ENCODE results near the gene RUFY4.
"Not testable (repeated sequence)": the region's sequence is repeated elsewhere in the genome, so short reads cannot be mapped to it uniquely, and the experiment has no call there.

Gene RUFY4

DNA sequence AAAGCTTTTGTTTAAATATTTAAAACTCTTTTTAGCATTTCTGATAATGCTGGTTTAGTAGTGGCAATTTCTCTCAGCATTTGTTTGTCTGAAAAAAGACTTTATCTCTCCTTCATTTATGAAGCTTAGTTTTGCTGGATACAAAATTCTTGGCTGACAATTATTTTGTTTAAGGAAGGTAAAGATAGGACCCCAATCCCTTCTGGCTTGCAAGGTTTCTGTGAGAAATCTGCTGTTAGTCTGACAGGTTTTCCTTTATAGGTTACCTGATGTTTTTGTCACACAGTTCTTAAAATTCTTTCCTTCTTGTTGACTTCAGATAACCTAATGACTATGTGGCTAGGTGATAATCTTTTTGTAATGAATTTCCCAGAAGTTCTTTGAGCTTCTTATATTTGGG lies 53.2 kb downstream of the RUFY4 start:
- not testable (repeated sequence) for H3K4me3 ChIP-seq (replicated peaks; ENCODE audit: low read depth, low read length); H3K27me3 ChIP-seq (replicated peaks; ENCODE audit: control insufficient read depth, insufficient read depth, low read length)

DNA sequence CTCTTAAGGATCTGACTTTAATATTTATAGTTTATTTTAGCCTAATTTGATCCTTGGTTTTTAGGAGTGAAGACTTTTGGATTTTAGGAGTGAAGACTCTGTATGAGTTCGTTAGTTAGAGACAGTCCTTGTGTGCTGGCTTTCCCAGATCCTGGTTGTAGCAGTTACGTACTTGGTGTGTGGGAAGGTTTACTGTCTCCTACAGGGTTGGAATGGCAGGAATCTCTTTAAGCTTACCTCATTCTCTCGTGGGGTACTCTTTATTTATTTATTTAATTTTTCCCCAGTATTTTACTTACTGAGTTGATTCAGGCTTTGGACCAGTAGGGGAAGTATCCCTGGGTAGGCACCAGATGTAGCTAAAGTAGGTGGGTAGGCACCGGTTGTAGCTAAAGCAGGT lies 54.9 kb downstream of the RUFY4 start:
- no peak for DNase-seq (ENCODE audit: extremely low read depth, insufficient read length)
- H3K4me3 ChIP-seq (replicated peaks; ENCODE audit: low read depth, low read length): no peak overlapping the region
- H3K27me3 ChIP-seq (replicated peaks; ENCODE audit: control insufficient read depth, insufficient read depth, low read length): no peaks in the 10 kb centered on the region
- no peaks in the 10 kb centered on the region for H3K36me3 ChIP-seq (ENCODE audit: control insufficient read depth, insufficient read depth, low read length)
- TF ChIP-seq, protein P1, sequence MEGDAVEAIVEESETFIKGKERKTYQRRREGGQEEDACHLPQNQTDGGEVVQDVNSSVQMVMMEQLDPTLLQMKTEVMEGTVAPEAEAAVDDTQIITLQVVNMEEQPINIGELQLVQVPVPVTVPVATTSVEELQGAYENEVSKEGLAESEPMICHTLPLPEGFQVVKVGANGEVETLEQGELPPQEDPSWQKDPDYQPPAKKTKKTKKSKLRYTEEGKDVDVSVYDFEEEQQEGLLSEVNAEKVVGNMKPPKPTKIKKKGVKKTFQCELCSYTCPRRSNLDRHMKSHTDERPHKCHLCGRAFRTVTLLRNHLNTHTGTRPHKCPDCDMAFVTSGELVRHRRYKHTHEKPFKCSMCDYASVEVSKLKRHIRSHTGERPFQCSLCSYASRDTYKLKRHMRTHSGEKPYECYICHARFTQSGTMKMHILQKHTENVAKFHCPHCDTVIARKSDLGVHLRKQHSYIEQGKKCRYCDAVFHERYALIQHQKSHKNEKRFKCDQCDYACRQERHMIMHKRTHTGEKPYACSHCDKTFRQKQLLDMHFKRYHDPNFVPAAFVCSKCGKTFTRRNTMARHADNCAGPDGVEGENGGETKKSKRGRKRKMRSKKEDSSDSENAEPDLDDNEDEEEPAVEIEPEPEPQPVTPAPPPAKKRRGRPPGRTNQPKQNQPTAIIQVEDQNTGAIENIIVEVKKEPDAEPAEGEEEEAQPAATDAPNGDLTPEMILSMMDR (IDR thresholded peaks at IDR 0.05; ENCODE audit: insufficient read depth, low read length, poor library complexity, severe bottlenecking): no peak

More for the DNA sequence above, 53.2 kb downstream of the RUFY4 start:
- H3K36me3 ChIP-seq (ENCODE audit: control insufficient read depth, insufficient read depth, low read length); DNase-seq (ENCODE audit: extremely low read depth, insufficient read length): not testable (repeated sequence)

DNA sequence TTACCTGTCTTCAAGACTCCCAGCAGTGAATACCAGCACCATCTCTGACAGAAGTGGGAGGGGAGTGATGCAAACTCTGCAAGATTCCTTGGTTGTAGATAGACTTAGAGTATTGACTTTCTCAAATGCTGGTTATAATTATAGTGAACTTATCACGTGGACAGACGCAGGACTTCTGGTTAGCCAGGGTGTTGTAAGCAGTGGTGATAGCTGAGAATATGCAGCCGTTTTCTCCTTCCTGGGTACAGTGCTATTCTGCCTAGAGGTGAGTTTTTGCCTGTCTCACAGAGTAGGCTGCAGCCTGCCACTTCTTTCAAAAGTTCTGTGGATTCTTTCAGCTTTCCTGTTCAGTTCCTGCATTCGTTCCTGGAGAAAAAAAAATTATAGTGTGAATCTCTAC lies 56.0 kb downstream of the RUFY4 start:
- no peaks in the 10 kb centered on the region for H3K27me3 ChIP-seq (replicated peaks; ENCODE audit: control insufficient read depth, insufficient read depth, low read length)
- no peak overlapping the region for H3K4me3 ChIP-seq (replicated peaks; ENCODE audit: low read depth, low read length)
- DNase-seq (ENCODE audit: extremely low read depth, insufficient read length): no peak
- H3K36me3 ChIP-seq (ENCODE audit: control insufficient read depth, insufficient read depth, low read length): no peaks in the 10 kb centered on the region
- TF ChIP-seq, protein P1 (IDR thresholded peaks at IDR 0.05; ENCODE audit: insufficient read depth, low read length, poor library complexity, severe bottlenecking): no peak

DNA sequence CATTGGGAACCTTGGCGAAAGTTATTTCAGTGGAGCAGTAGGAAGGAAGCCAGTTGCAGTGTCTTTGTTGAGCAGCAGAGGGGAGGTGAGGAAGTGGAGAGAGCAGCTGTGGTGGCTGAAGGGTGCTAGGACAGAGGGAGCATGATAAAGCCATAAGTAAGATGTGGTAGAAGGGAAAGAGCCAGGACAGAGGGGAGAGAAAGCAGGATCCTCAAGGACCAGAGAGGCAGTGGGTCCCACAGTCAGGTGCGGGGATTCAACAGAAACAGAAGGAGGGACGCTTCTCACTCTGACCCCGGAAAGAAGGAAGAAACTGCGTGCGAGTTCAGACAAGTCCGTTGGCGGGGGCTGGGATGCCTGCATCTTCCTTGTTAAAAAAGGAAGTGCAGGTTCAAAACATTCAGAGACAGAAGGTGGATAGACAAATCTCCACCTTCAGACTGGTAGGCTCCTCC lies 56.6 kb downstream of the RUFY4 start, which contains the start of gene CXCR2:
Gene CXCR2, plus strand, starts transcription at position 403 of the 455 bp plus-strand sequence. CDS start 8,774 bp downstream, outside the sequence.
- no peak for DNase-seq (ENCODE audit: extremely low read depth, insufficient read length)
- H3K36me3 ChIP-seq (ENCODE audit: control insufficient read depth, insufficient read depth, low read length): no peaks in the 10 kb centered on the region
- H3K4me3 ChIP-seq (replicated peaks; ENCODE audit: low read depth, low read length): no peak within 1 kb of the TSS
- TF ChIP-seq, protein P1 (IDR thresholded peaks at IDR 0.05; ENCODE audit: insufficient read depth, low read length, poor library complexity, severe bottlenecking): no peak
- H3K27me3 ChIP-seq (replicated peaks; ENCODE audit: control insufficient read depth, insufficient read depth, low read length): no peaks in the 10 kb centered on the region

DNA sequence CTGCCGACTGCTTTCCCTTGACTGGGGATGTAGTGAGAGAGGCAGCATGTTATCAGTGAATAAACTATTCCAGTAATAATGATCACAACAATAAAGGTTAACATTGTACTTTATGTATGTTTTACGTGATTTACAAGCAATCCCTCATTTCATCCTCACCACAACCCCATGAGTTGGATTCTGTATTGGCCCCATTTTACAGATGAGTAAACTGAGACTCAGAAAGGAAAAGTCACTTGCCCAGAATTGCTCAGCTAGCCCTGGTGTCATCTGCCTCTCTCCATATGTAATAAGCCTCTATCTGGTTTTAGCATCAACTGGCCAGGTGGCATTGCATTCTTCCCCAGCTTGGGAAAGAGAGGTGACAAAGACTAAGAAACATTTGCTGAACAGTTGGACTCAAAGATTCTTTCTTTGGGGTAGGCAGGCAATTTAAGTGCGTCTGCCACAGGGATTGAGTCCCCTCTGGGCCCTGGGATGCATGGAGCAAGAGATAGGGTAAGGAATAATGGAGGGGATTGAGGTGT lies 58.9 kb downstream of the RUFY4 start:
- Histone ChIP-seq H3K4me3 (replicated peaks; ENCODE audit: low read depth, low read length) (no peak overlapping the region), H3K36me3 (ENCODE audit: control insufficient read depth, insufficient read depth, low read length) (no peaks in the 10 kb centered on the region), H3K27me3 (replicated peaks; ENCODE audit: control insufficient read depth, insufficient read depth, low read length) (no peaks in the 10 kb centered on the region)
- TF ChIP-seq, protein P1 (IDR thresholded peaks at IDR 0.05; ENCODE audit: insufficient read depth, low read length, poor library complexity, severe bottlenecking): no peak
- DNase-seq (ENCODE audit: extremely low read depth, insufficient read length): no peak

DNA sequence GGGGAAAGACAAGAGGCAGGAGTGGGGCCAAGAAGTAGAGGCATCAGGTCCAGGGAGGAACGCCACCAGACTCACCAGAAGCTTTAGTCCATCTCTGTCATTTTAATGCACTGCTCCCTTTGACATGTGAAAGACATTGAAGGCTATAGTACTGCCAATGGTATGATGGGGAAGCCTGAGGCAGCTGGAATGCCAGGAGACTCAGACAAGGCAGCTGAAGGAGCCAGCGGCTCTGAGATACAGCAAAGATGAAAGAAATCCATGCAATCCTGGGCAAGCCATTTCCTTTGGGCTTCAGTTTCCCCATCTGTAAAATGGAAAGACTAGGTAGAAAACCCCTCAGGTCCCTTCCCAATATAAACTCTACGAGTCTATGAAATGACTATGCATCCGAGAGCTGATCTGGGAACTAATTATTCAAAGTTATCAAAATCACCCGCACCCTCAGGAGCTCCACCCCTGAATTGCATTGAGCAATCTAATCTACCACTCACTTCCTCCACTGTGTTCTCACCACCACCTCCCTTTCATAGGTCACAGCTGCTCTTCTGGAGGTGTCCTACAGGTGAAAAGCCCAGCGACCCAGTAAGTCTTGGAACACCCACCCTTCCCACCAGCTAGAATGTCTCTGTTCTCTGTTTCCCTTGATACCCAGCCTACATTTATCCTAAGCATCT lies 59.9 kb downstream of the RUFY4 start:
- TF ChIP-seq, protein P1 (IDR thresholded peaks at IDR 0.05; ENCODE audit: insufficient read depth, low read length, poor library complexity, severe bottlenecking): no peak
- no peaks in the 10 kb centered on the region for H3K36me3 ChIP-seq (ENCODE audit: control insufficient read depth, insufficient read depth, low read length)
- H3K27me3 ChIP-seq (replicated peaks; ENCODE audit: control insufficient read depth, insufficient read depth, low read length): no peaks in the 10 kb centered on the region
- H3K4me3 ChIP-seq (replicated peaks; ENCODE audit: low read depth, low read length): no peak overlapping the region
- DNase-seq (ENCODE audit: extremely low read depth, insufficient read length): no peak
